ENCODE measurements around the gene CFAP44. TPM values are rescaled to one million over a fixed set of nuclear protein-coding genes. Genes with fewer than 3 reads are reported as not detected.
"Not testable (repeated sequence)": the region's sequence is repeated elsewhere in the genome, so short reads cannot be mapped to it uniquely, and the experiment has no call there.

CFAP44 gene, protein sequence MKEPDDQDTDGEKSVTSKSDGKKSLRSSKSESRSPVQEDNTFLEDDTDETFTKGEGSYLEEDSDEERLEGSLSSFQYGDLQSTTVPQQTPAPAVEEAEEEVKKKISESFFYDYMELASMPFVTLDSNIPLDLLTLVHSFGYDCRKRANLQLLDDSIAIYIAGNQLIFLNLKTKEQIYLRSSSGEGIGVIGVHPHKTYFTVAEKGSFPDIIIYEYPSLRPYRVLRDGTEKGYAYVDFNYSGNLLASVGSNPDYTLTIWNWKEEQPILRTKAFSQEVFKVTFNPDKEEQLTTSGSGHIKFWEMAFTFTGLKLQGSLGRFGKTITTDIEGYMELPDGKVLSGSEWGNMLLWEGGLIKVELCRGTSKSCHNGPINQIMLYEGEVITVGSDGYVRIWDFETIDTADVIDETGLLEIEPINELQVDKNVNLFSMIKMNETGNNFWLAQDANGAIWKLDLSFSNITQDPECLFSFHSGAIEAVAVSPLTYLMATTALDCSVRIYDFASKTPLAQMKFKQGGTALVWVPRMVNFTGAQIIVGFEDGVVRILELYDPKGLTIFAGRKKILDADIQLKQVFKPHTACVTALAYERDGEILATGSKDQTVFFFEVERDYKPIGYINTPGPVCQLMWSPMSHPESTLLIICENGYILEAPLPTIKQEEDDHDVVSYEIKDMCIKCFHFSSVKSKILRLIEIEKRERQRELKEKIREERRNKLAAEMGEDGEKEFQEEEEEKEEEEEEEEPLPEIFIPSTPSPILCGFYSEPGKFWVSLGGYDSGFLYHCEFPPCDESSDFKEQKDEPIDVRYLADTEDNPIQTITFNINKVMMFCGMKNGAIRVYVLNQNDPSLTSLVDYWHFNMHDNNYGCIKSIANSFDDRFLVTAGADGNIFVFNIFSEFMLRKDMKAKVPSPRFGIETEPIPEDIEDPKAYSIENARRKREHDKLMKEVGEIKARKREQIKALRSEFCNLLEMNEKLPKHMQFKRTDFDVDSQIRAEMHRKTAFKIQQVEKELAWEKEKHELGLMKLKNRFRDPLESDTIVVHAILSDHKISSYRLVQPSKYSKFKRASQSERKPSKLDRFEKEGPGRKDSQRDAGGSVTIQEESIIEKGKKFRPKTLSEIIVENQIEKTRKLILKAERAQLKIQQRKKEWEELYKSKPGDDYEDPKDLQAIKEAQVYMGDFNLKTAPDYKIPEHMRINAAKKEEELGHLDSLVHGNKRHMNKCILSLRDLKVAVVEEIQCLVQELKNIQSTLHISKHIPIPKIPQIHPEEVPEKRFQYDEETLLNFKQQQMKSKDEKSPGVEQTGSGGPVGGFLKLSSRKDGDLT (N-terminal part only)
- 10.3 TPM for polyA plus RNA-seq (2013)

DNA sequence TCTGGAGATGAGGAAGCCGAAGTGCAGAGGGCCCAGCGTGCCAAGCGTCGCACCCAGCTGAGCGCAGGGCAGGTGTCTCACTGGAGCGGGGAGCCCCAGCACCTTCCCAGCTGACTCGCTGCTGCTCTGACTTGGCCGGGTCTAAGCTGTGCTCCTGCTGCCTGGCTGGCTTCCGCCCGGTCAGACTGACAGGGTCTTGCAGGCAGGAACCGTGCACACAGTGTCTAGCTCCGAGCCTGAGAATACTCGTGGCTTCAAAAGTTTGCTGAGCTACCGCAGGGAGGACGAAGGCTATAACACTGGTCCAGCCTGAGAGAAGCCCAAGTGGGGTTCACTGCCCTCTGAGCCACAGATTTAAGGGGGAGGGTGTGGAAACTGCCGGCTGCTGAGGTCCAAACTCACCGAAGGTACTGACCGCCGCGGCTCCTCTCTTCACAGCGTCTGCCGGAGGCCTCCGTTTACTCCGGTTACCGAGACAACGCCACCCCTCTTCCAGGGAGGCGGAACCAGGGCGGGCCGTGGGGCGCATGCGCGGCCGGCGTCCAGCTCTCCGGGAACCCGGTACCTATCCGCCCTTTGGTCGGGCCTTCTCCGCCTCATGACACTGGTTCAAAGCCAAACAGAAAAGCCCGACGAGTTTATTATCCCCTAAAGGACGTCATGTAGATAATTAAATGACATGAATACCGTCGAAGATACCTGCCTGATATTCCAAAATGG is at the start of gene CFAP44:
Gene CFAP44, minus strand, starts transcription at position 443 of the 720 bp plus-strand sequence. CDS start 7,829 bp downstream, outside the sequence.
- H3K4me1 ChIP-seq (ENCODE audit: control extremely low read depth in 1 of 4, control insufficient read depth in 4 of 4, insufficient read depth in 4 of 4, low read length in 3 of 4) = peaks cover 0 to 3% (median 0%) of the 10 kb centered on the region in 4 experiments
- DNase-seq = peak; percentile 59 to 73 (median 68)
- H3K4me3 ChIP-seq (ENCODE audit: control insufficient read depth in 1 of 7, extremely low read depth in 1 of 7, insufficient read depth in 4 of 7, low read depth in 2 of 7, low read length in 6 of 7) = peak within 1 kb of the TSS in 5 of 7 experiments; percentile 38 to 66 (median 63)
- ChIA-PET POLR2A (no interaction called here), CTCF (no interaction called here)
- H3K27ac ChIP-seq (ENCODE audit: insufficient read depth in 1 of 2, low read depth in 1 of 2, low read length in 2 of 2, poor library complexity in 1 of 2, severe bottlenecking in 2 of 2) = no peak within 1 kb of the TSS
- H3K27me3 ChIP-seq (replicated peaks in 2 of 5; ENCODE audit: control insufficient read depth in 4 of 5, insufficient read depth in 5 of 5, low read length in 4 of 5) = no peaks in the 10 kb centered on the region
- peaks cover 0 to 19% (median 7%) of the 10 kb centered on the region in 4 experiments for H3K36me3 ChIP-seq (ENCODE audit: control insufficient read depth in 4 of 4, insufficient read depth in 4 of 4, low read length in 3 of 4)
- 46% methylated on average over 41 of the region's 44 CpGs for WGBS (ENCODE audit: insufficient coverage)
- no peaks in the 10 kb centered on the region for H3K9me3 ChIP-seq (ENCODE audit: control extremely low read depth in 1 of 5, control insufficient read depth in 4 of 5, insufficient read depth in 2 of 5, low read depth in 1 of 5, low read length in 4 of 5)

DNA sequence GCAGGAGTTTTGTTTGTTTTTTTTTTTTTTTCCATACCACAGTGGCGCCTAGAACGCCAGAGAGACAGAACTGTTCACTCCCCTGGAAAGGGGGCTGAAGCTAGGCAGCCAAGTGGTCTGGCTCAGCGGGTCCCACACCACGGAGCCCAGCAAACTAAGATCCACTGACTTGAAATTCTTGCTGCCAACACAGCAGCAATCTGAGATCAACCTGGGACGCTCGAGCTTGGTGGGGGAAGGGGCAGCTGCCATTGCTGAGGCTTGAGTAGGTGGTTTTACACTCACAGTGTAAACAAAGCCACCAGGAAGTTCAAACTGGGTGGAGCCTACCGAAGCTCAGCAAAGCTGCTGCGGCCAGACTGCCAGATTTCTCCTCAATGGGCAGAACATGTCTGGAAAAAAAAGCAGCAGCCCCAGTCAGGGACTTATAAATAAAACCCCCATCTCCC is 43.9 kb upstream of the CFAP44 start:
- no peaks in the 10 kb centered on the region for H3K27me3 ChIP-seq (replicated peaks in 2 of 5; ENCODE audit: control insufficient read depth in 4 of 5, insufficient read depth in 5 of 5, low read length in 4 of 5)
- no peaks in the 10 kb centered on the region for H3K4me1 ChIP-seq (ENCODE audit: control extremely low read depth in 1 of 4, control insufficient read depth in 4 of 4, insufficient read depth in 4 of 4, low read length in 3 of 4)
- DNase-seq = no peak
- WGBS (ENCODE audit: insufficient coverage) = 93% methylated on average over 3 of the region's 8 CpGs
- H3K36me3 ChIP-seq (ENCODE audit: control insufficient read depth in 4 of 4, insufficient read depth in 4 of 4, low read length in 3 of 4) = peaks cover 0 to 23% (median 6%) of the 10 kb centered on the region in 4 experiments
- no peak overlapping the region for H3K4me3 ChIP-seq (ENCODE audit: control insufficient read depth in 1 of 7, extremely low read depth in 1 of 7, insufficient read depth in 4 of 7, low read depth in 2 of 7, low read length in 6 of 7)
- no peaks in the 10 kb centered on the region for H3K9me3 ChIP-seq (ENCODE audit: control extremely low read depth in 1 of 5, control insufficient read depth in 4 of 5, insufficient read depth in 2 of 5, low read depth in 1 of 5, low read length in 4 of 5)
- ChIA-PET POLR2A (no interaction called here), CTCF (interaction anchor here (0.7 kb wide), 1 partner anchor 8 kb away, joined by 3 read pairs; no protein-coding TSS in a partner anchor)
- no peak overlapping the region for H3K27ac ChIP-seq (ENCODE audit: insufficient read depth in 1 of 2, low read depth in 1 of 2, low read length in 2 of 2, poor library complexity in 1 of 2, severe bottlenecking in 2 of 2)

DNA sequence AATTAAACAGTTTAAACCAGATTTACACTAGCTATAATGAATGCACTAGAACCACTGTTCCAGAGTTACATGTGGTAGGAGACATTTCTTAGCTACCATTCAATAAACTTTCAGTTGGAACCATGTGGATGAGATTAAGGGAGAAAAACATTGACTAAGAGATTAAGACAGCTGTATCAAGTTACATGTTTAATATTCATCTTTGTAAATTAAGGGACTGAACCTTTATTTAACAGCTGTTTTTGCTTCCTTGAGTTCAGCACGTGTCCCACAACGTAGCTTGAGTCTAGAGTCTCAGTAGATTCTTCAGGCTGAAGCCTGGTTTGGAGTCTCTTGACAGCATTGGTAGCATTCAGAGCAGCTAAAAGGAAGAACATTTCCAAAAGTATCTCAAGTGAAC is 27.2 kb upstream of the CFAP44 start:
- peaks cover 3 to 44% (median 13%) of the 10 kb centered on the region in 4 experiments for H3K36me3 ChIP-seq (ENCODE audit: control insufficient read depth in 4 of 4, insufficient read depth in 4 of 4, low read length in 3 of 4)
- CTCF ChIA-PET = interaction anchor here (1.2 kb wide), 1 partner anchor 108 kb away, joined by 3 read pairs; no protein-coding TSS in a partner anchor
- no peak overlapping the region for H3K4me3 ChIP-seq (ENCODE audit: control insufficient read depth in 1 of 7, extremely low read depth in 1 of 7, insufficient read depth in 4 of 7, low read depth in 2 of 7, low read length in 6 of 7)
- POLR2A ChIA-PET = no interaction called here
- no peak overlapping the region for H3K27ac ChIP-seq (ENCODE audit: insufficient read depth in 1 of 2, low read depth in 1 of 2, low read length in 2 of 2, poor library complexity in 1 of 2, severe bottlenecking in 2 of 2)
- no peaks in the 10 kb centered on the region for H3K27me3 ChIP-seq (replicated peaks in 2 of 5; ENCODE audit: control insufficient read depth in 4 of 5, insufficient read depth in 5 of 5, low read length in 4 of 5)
- 100% methylated on average over 2 of the region's 2 CpGs for WGBS (ENCODE audit: insufficient coverage)
- DNase-seq = no peak
- no peaks in the 10 kb centered on the region for H3K4me1 ChIP-seq (ENCODE audit: control extremely low read depth in 1 of 4, control insufficient read depth in 4 of 4, insufficient read depth in 4 of 4, low read length in 3 of 4)
- H3K9me3 ChIP-seq (ENCODE audit: control extremely low read depth in 1 of 5, control insufficient read depth in 4 of 5, insufficient read depth in 2 of 5, low read depth in 1 of 5, low read length in 4 of 5) = no peaks in the 10 kb centered on the region

DNA sequence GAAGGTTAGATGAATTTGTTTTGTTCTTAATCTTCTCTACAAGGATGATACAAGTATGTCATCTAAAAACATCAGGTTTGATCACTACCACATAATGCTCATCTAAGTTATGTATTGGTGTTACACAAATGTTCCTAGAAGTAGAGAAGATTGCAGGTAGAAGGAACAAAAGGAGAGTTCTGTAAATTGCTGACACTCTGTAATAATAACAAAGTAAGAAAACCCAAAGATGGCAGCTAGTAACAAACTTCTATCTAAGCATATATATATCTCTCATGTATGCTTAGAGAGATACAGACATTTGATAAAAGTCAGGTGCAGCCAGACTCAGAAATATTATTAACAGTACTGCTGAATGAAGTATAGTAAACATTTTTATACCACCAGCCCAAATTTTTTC is 20.2 kb upstream of the CFAP44 start:
- Histone ChIP-seq H3K36me3 (ENCODE audit: control insufficient read depth in 4 of 4, insufficient read depth in 4 of 4, low read length in 3 of 4) (peaks cover 9 to 53% (median 36%) of the 10 kb centered on the region in 4 experiments), H3K4me3 (ENCODE audit: control insufficient read depth in 1 of 7, extremely low read depth in 1 of 7, insufficient read depth in 4 of 7, low read depth in 2 of 7, low read length in 6 of 7) (no peak overlapping the region), H3K9me3 (ENCODE audit: control extremely low read depth in 1 of 5, control insufficient read depth in 4 of 5, insufficient read depth in 2 of 5, low read depth in 1 of 5, low read length in 4 of 5) (peaks cover 0 to 2% (median 2%) of the 10 kb centered on the region in 5 experiments), H3K27me3 (replicated peaks in 2 of 5; ENCODE audit: control insufficient read depth in 4 of 5, insufficient read depth in 5 of 5, low read length in 4 of 5) (no peaks in the 10 kb centered on the region), H3K27ac (ENCODE audit: insufficient read depth in 1 of 2, low read depth in 1 of 2, low read length in 2 of 2, poor library complexity in 1 of 2, severe bottlenecking in 2 of 2) (no peak overlapping the region), H3K4me1 (ENCODE audit: control extremely low read depth in 1 of 4, control insufficient read depth in 4 of 4, insufficient read depth in 4 of 4, low read length in 3 of 4) (no peaks in the 10 kb centered on the region)
- DNase-seq = no peak
- ChIA-PET CTCF (interaction anchor here (1.4 kb wide), 1 partner anchor 10 kb away, joined by 4 read pairs; no protein-coding TSS in a partner anchor), POLR2A (no interaction called here)

DNA sequence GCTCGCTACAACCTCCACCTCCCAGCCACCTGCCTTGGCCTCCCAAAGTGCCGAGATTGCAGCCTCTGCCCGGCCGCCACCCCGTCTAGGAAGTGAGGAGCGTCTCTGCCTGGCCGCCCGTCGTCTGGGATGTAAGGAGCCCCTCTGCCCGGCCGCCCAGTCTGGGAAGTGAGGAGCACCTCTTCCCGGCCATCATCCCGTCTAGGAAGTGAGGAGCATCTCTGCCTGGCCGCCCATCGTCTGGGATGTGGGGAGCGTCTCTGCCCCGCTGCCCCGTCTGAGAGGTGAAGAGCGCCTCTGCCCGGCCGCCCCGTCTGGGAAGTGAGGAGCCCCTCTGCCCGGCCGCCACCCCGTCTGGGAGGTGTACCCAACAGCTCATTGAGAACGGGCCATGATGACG is 17.3 kb upstream of the CFAP44 start:
- CTCF ChIA-PET; H3K27ac ChIP-seq (ENCODE audit: insufficient read depth in 1 of 2, low read depth in 1 of 2, low read length in 2 of 2, poor library complexity in 1 of 2, severe bottlenecking in 2 of 2); POLR2A ChIA-PET; H3K27me3 ChIP-seq (replicated peaks in 2 of 5; ENCODE audit: control insufficient read depth in 4 of 5, insufficient read depth in 5 of 5, low read length in 4 of 5); H3K4me3 ChIP-seq (ENCODE audit: control insufficient read depth in 1 of 7, extremely low read depth in 1 of 7, insufficient read depth in 4 of 7, low read depth in 2 of 7, low read length in 6 of 7); H3K9me3 ChIP-seq (ENCODE audit: control extremely low read depth in 1 of 5, control insufficient read depth in 4 of 5, insufficient read depth in 2 of 5, low read depth in 1 of 5, low read length in 4 of 5); DNase-seq; H3K4me1 ChIP-seq (ENCODE audit: control extremely low read depth in 1 of 4, control insufficient read depth in 4 of 4, insufficient read depth in 4 of 4, low read length in 3 of 4): not testable (repeated sequence)
- H3K36me3 ChIP-seq (ENCODE audit: control insufficient read depth in 4 of 4, insufficient read depth in 4 of 4, low read length in 3 of 4) = peaks cover 9 to 45% (median 27%) of the 10 kb centered on the region in 4 experiments
- 96% methylated on average over 5 of the region's 27 CpGs for WGBS (ENCODE audit: insufficient coverage)

DNA sequence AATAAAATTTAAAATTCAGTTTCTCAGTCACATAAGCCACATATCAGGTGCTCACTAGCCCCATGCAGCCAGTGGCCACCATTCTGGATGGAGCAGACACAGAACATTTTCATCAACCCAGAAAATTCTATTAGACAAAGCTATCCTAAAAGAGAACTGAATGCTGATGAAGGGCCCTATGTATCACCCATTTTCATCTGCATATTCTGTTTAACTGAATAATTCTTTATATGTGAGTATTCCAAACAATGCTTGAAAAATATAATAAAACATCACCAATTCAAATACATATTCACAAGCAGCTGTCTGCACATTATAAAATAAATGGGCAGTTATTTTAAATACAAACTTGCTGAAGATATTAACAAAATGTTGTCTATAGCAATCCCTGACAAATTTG is 14.2 kb upstream of the CFAP44 start:
- no peak overlapping the region for H3K4me3 ChIP-seq (ENCODE audit: control insufficient read depth in 1 of 7, extremely low read depth in 1 of 7, insufficient read depth in 4 of 7, low read depth in 2 of 7, low read length in 6 of 7)

More for the DNA sequence above, 14.2 kb upstream of the CFAP44 start:
- ChIA-PET POLR2A (no interaction called here), CTCF (interaction anchor here (0.8 kb wide), 1 partner anchor 12 kb away, joined by 3 read pairs; no protein-coding TSS in a partner anchor)
- no peak for DNase-seq
- H3K27ac ChIP-seq (ENCODE audit: insufficient read depth in 1 of 2, low read depth in 1 of 2, low read length in 2 of 2, poor library complexity in 1 of 2, severe bottlenecking in 2 of 2) = no peak overlapping the region
- H3K27me3 ChIP-seq (replicated peaks in 2 of 5; ENCODE audit: control insufficient read depth in 4 of 5, insufficient read depth in 5 of 5, low read length in 4 of 5) = no peaks in the 10 kb centered on the region
- H3K9me3 ChIP-seq (ENCODE audit: control extremely low read depth in 1 of 5, control insufficient read depth in 4 of 5, insufficient read depth in 2 of 5, low read depth in 1 of 5, low read length in 4 of 5) = peaks cover 0 to 2% (median 0%) of the 10 kb centered on the region in 5 experiments
- H3K36me3 ChIP-seq (ENCODE audit: control insufficient read depth in 4 of 4, insufficient read depth in 4 of 4, low read length in 3 of 4) = peaks cover 10 to 43% (median 27%) of the 10 kb centered on the region in 4 experiments
- peaks cover 0 to 8% (median 3%) of the 10 kb centered on the region in 4 experiments for H3K4me1 ChIP-seq (ENCODE audit: control extremely low read depth in 1 of 4, control insufficient read depth in 4 of 4, insufficient read depth in 4 of 4, low read length in 3 of 4)
